HFFc6 (cell line): ENCODE results near the gene GDF7. TPM values are rescaled to one million over a fixed set of nuclear protein-coding genes. Genes with fewer than 3 reads are reported as not detected.

Source experiments
- DNase-seq: peaks from one replicate; pipeline ENCODE4 v3.0.0-alpha.2; 2018
- H3K27ac Mint-ChIP-seq: 2 replicates; pipeline ENCODE4 v1.8.0; 2020; ENCODE audit warnings: mild to moderate bottlenecking, mixed read lengths
- H3K27me3 Mint-ChIP-seq: 2 replicates; pipeline ENCODE4 v1.8.0; 2021; ENCODE audit warnings: mild to moderate bottlenecking, moderate library complexity, mixed read lengths; ENCODE audit not compliant: insufficient read depth
- H3K36me3 Mint-ChIP-seq: 2 replicates; pipeline ENCODE4 v1.8.0; 2021; ENCODE audit warnings: low read depth, mixed read lengths
- H3K4me1 Mint-ChIP-seq: 2 replicates; pipeline ENCODE4 v1.8.0; 2020; ENCODE audit warnings: low read depth, mixed read lengths
- H3K4me3 Mint-ChIP-seq: 2 replicates; pipeline ENCODE4 v1.8.0; 2020; ENCODE audit warnings: mild to moderate bottlenecking, moderate library complexity, mixed read lengths
- H3K9me3 Mint-ChIP-seq: 2 replicates; pipeline ENCODE4 v1.8.0; 2020; ENCODE audit warnings: mild to moderate bottlenecking, mixed read lengths
- CTCF ChIP-seq: fragments of 200-600 bp; sonication (generic); IDR thresholded peaks from 2 replicates; pipeline ENCODE4 v1.5.0; 2021; ENCODE audit warnings: antibody characterized with exemption, mild to moderate bottlenecking
- total RNA-seq, 6 experiments: library from RNA; stranded (reverse); fragmentation: NEBNext Ultra II Directional; extraction: Animal tissue kit (Norgen Biotek cat#: 25700); gene quantifications; 2 replicates in 1 of 6; 3 replicates in 5 of 6; pipeline ENCODE4 v1.2.3, GENCODE V29; 2021

GDF7 gene
- total RNA-seq, 6 experiments from 2014 or later = 0.05 TPM; not detected in 5

GRCh38 chr2:20689428-20690264 lies 22.7 kb downstream of the GDF7 start:
- Mint-ChIP-seq H3K9me3 (no peaks in the 10 kb centered on the region), H3K36me3 (peaks cover 19% of the 10 kb centered on the region), H3K4me3 (no peak overlapping the region), H3K27ac (no peak overlapping the region), H3K4me1 (no peaks in the 10 kb centered on the region; the same call in 1 of the 2 replicates), H3K27me3 (no peaks in the 10 kb centered on the region)
- no peak for DNase-seq
- TF ChIP-seq CTCF = no peak

GRCh38 chr2:20691076-20691734 lies 24.3 kb downstream of the GDF7 start:
- Mint-ChIP-seq H3K4me1 (no peaks in the 10 kb centered on the region; the same call in 1 of the 2 replicates), H3K4me3 (no peak overlapping the region), H3K9me3 (no peaks in the 10 kb centered on the region), H3K27ac (no peak overlapping the region), H3K36me3 (peaks cover 19% of the 10 kb centered on the region), H3K27me3 (no peaks in the 10 kb centered on the region)
- no peak for DNase-seq
- no peak for TF ChIP-seq CTCF

- no peaks in the 10 kb centered on the region for H3K9me3 Mint-ChIP-seq
- peaks cover 10% of the 10 kb centered on the region for H3K36me3 Mint-ChIP-seq
- no peaks in the 10 kb centered on the region; the same call in 1 of the 2 replicates for H3K4me1 Mint-ChIP-seq
- no peak for TF ChIP-seq CTCF
- H3K27me3 Mint-ChIP-seq = no peaks in the 10 kb centered on the region
- no peak overlapping the region for H3K27ac Mint-ChIP-seq
- H3K4me3 Mint-ChIP-seq = no peak overlapping the region
- DNase-seq = no peak
Measured at GRCh38 chr2:20692081-20692480, 25.1 kb downstream of the GDF7 start.

- DNase-seq = no peak
- Mint-ChIP-seq H3K27ac (no peak overlapping the region), H3K27me3 (no peaks in the 10 kb centered on the region), H3K36me3 (peaks cover 7% of the 10 kb centered on the region), H3K4me1 (no peaks in the 10 kb centered on the region), H3K9me3 (no peaks in the 10 kb centered on the region), H3K4me3 (no peak overlapping the region)
- no peak for TF ChIP-seq CTCF
Measured at GRCh38 chr2:20693317-20693716, 26.4 kb downstream of the GDF7 start.

GRCh38 chr2:20696366-20696765 lies 29.4 kb downstream of the GDF7 start:
- Mint-ChIP-seq H3K36me3 (peaks cover 2% of the 10 kb centered on the region; the same call in 1 of the 2 replicates), H3K4me3 (no peak overlapping the region), H3K27me3 (no peaks in the 10 kb centered on the region), H3K27ac (no peak overlapping the region), H3K9me3 (no peaks in the 10 kb centered on the region), H3K4me1 (peaks cover 17% of the 10 kb centered on the region)
- DNase-seq = no peak
- TF ChIP-seq CTCF = no peak
